ENCODE data around the gene GALNT10. TPM values are rescaled to one million over a fixed set of nuclear protein-coding genes. Genes with fewer than 3 reads are reported as not detected.
A peak's percentile ranks its signal among the peaks of the same experiment; 100 is the strongest.

Gene GALNT10
- total RNA-seq, 2 donors from 2014 or later, result 30.2 to 43.4 TPM

DNA sequence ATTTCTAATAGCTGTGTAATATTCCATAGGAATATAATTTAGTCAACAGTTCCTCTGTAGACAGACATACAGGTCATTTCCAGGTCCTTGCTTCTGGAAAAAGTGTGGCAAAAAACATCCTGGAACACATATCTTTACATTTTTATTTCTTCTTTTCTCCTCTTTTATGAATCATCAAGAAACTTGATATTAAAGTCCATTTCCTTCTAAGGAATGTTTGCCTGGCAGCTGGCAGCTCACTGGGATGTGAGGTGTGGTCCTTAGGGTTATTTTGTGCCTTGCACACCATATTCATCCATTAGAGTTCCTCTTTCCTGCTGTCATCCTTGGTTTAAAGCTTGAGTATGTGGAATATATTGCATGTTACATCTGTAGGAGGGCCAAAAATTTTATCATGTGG, 122.0 kb downstream of the GALNT10 start:
- Mint-ChIP-seq H3K27me3 (ENCODE audit: insufficient read depth) (no peaks in the 10 kb centered on the region), H3K4me1 (peaks cover 32% of the 10 kb centered on the region), H3K27ac (no peak overlapping the region), H3K4me3 (no peak overlapping the region), H3K9me3 (no peaks in the 10 kb centered on the region), H3K36me3 (ENCODE audit: low read depth) (no peaks in the 10 kb centered on the region)
- TF ChIP-seq, protein P1, sequence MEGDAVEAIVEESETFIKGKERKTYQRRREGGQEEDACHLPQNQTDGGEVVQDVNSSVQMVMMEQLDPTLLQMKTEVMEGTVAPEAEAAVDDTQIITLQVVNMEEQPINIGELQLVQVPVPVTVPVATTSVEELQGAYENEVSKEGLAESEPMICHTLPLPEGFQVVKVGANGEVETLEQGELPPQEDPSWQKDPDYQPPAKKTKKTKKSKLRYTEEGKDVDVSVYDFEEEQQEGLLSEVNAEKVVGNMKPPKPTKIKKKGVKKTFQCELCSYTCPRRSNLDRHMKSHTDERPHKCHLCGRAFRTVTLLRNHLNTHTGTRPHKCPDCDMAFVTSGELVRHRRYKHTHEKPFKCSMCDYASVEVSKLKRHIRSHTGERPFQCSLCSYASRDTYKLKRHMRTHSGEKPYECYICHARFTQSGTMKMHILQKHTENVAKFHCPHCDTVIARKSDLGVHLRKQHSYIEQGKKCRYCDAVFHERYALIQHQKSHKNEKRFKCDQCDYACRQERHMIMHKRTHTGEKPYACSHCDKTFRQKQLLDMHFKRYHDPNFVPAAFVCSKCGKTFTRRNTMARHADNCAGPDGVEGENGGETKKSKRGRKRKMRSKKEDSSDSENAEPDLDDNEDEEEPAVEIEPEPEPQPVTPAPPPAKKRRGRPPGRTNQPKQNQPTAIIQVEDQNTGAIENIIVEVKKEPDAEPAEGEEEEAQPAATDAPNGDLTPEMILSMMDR (conservative IDR thresholded peaks at IDR 0.05), result no peak
- no peaks in the 10 kb centered on the region for H3K9me3 ChIP-seq (ENCODE audit: control insufficient read depth, low read length)
- peaks cover 11% of the 10 kb centered on the region for H3K4me1 ChIP-seq (ENCODE audit: control insufficient read depth, insufficient read depth, low read length)
- no peak for DNase-seq
- no peaks in the 10 kb centered on the region for H3K27me3 ChIP-seq (ENCODE audit: control insufficient read depth, insufficient read depth, low read length, poor library complexity, severe bottlenecking)
- peak overlapping the region; percentile 37 for H3K4me3 ChIP-seq (ENCODE audit: low read length)
- H3K36me3 ChIP-seq (ENCODE audit: control insufficient read depth, insufficient read depth, low read length), result peaks cover 12% of the 10 kb centered on the region
- H3K27ac ChIP-seq (ENCODE audit: low read depth, low read length), result no peak overlapping the region
- no peak overlapping the region for H3K9ac ChIP-seq (ENCODE audit: extremely low read depth, low read length, poor library complexity, severe bottlenecking)

DNA sequence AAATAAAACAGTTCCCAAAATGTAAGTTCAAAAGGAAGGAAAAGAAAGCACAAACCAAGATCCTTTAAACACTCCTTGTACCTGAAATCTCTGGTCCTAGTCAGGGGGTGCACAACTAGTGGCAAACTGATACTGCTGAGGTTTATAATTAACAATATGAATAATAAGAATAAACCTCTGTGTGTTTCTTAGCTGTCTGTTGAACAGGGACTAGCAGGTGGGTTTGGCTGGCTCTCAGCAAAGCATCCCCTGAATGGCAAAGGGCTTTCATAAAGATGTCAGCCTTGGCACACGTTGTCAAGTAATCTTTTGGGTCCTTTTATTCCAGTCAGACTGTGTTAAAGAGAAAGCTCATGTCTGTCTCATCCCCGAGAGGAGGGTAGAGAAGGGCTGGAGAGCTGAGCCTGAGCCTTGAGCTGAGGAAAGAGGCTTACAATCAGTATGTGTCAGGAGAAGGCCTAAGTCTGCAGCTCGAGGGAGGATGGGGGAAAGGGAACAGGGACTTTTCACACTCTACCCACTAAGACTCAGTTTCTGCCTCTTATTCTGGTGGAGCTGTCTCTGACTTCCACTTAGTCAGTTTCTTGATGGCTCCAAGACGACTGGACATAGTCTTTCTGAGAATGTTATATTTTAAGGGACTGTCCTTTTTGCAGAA, 123.0 kb downstream of the GALNT10 start:
- Mint-ChIP-seq H3K4me1 (peaks cover 32% of the 10 kb centered on the region), H3K27me3 (ENCODE audit: insufficient read depth) (no peaks in the 10 kb centered on the region), H3K36me3 (ENCODE audit: low read depth) (no peaks in the 10 kb centered on the region), H3K9me3 (no peaks in the 10 kb centered on the region), H3K4me3 (no peak overlapping the region), H3K27ac (no peak overlapping the region)
- WGBS, 2 experiments (ENCODE audit: insufficient coverage in 1 of 2, insufficient read length in 1 of 2), result 88 to 89% methylated on average over 3 to 4 of the region's 4 CpGs
- no peak overlapping the region for H3K9ac ChIP-seq (ENCODE audit: extremely low read depth, low read length, poor library complexity, severe bottlenecking)
- peaks cover 11% of the 10 kb centered on the region for H3K4me1 ChIP-seq (ENCODE audit: control insufficient read depth, insufficient read depth, low read length)
- no peak overlapping the region for H3K27ac ChIP-seq (ENCODE audit: low read depth, low read length)
- TF ChIP-seq, protein P1 (conservative IDR thresholded peaks at IDR 0.05), result no peak
- H3K4me3 ChIP-seq (ENCODE audit: low read length), result no peak overlapping the region
- no peak for DNase-seq
- no peaks in the 10 kb centered on the region for H3K27me3 ChIP-seq (ENCODE audit: control insufficient read depth, insufficient read depth, low read length, poor library complexity, severe bottlenecking)
- peaks cover 10% of the 10 kb centered on the region for H3K36me3 ChIP-seq (ENCODE audit: control insufficient read depth, insufficient read depth, low read length)
- no peaks in the 10 kb centered on the region for H3K9me3 ChIP-seq (ENCODE audit: control insufficient read depth, low read length)

DNA sequence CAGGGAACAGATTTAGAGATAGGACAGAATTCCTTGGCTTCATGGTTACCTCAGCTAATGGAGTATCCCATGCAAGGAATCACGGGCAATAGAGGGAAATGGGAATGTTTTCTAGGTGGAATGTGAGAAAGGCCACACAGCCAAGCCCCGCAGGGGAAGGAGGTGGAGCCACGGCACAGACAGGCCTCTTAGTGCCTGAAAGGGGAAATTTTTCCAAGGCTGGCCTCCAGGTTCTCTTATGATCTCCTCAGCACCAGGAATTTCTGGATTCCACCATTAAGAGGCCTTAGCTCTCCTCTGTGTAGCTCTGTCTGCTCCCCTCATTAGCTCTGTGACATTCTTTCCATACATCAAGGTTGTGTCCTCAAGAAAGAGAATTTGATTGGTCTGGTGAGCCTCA, 124.7 kb downstream of the GALNT10 start:
- Histone ChIP-seq H3K27ac (ENCODE audit: low read depth, low read length) (no peak overlapping the region), H3K9me3 (ENCODE audit: control insufficient read depth, low read length) (no peaks in the 10 kb centered on the region), H3K4me1 (ENCODE audit: control insufficient read depth, insufficient read depth, low read length) (peaks cover 15% of the 10 kb centered on the region), H3K36me3 (ENCODE audit: control insufficient read depth, insufficient read depth, low read length) (peaks cover 15% of the 10 kb centered on the region), H3K9ac (ENCODE audit: extremely low read depth, low read length, poor library complexity, severe bottlenecking) (no peak overlapping the region), H3K27me3 (ENCODE audit: control insufficient read depth, insufficient read depth, low read length, poor library complexity, severe bottlenecking) (no peaks in the 10 kb centered on the region), H3K4me3 (ENCODE audit: low read length) (no peak overlapping the region)
- H3K36me3 Mint-ChIP-seq (ENCODE audit: low read depth), result no peaks in the 10 kb centered on the region
- no peak overlapping the region for H3K27ac Mint-ChIP-seq
- H3K27me3 Mint-ChIP-seq (ENCODE audit: insufficient read depth), result no peaks in the 10 kb centered on the region
- peaks cover 22% of the 10 kb centered on the region for H3K4me1 Mint-ChIP-seq
- H3K9me3 Mint-ChIP-seq, result no peaks in the 10 kb centered on the region
- TF ChIP-seq, protein P1 (conservative IDR thresholded peaks at IDR 0.05), result no peak
- DNase-seq, result no peak
- H3K4me3 Mint-ChIP-seq, result no peak overlapping the region
- WGBS, 2 experiments (ENCODE audit: insufficient coverage in 1 of 2, insufficient read length in 1 of 2), result 89% methylated on average over 3 of the region's 3 CpGs; no CpG with 5 or more reads in 1 of the 2 experiments

Data from endodermal cell (in vitro differentiated cells).